B cell (primary cell): ENCODE measurements around the gene PNRC2. TPM values are rescaled to one million over a fixed set of nuclear protein-coding genes. Genes with fewer than 3 reads are reported as not detected.
A peak's percentile ranks its signal among the peaks of the same experiment; 100 is the strongest.

Source experiments
- ATAC-seq: fragments of 200-7000 bp; cut with Tn5 transposase; one replicate; pipeline ENCODE4 v1.10.0; 2021; ENCODE audit warnings: low read depth, mild to moderate bottlenecking, moderate number of reproducible peaks, moderate library complexity
- CTCF ChIA-PET: fragments of 350-600 bp; sonication (Branson Sonifier 250); formaldehyde crosslinking; loops from one replicate; lab custom pipeline; 2021; ENCODE audit warnings: antibody characterized with exemption, inconsistent platforms; lab: Charles Lee
- POLR2A ChIA-PET: fragments of 350-600 bp; sonication (Branson Sonifier 250); formaldehyde crosslinking; loops from one replicate; lab custom pipeline; 2021; ENCODE audit warnings: antibody characterized with exemption; lab: Charles Lee
- DNase-seq: peaks from one replicate; pipeline ENCODE4 v3.0.0; 2013
- H2AFZ ChIP-seq: 2 replicates; pipeline ENCODE4 v1.6.1; 2012; ENCODE audit warnings: mild to moderate bottlenecking, low read depth, low read length; ENCODE audit not compliant: insufficient read depth, poor library complexity, severe bottlenecking
- H3K27ac ChIP-seq, 2 donors: 1 replicate in 1 of 2; 2 replicates in 1 of 2; pipeline ENCODE4 v1.5.1; 2012 to 2013; ENCODE audit warnings: low read length in 2 of 2, mild to moderate bottlenecking in 2 of 2, moderate library complexity in 1 of 2
- H3K27me3 ChIP-seq, 4 experiments: fragments of 200-600 bp in 1 of 4; sonication (generic) in 1 of 4; replicated peaks in 1 of 4; 1 replicate in 2 of 4; 2 replicates in 2 of 4; pipeline versions ENCODE4 v1.6.1 to v1.7.0; 2013 to 2016; ENCODE audit warnings: low read length in 3 of 4, mild to moderate bottlenecking in 2 of 4, mixed read lengths in 1 of 4, moderate library complexity in 1 of 4; ENCODE audit not compliant: insufficient read depth in 4 of 4, control insufficient read depth in 3 of 4; ENCODE audit errors: control extremely low read depth in 1 of 4
- H3K36me3 ChIP-seq, 2 experiments: replicated peaks in 1 of 2; 1 replicate in 1 of 2; 2 replicates in 1 of 2; pipeline versions ENCODE4 v1.6.1 to v1.7.1; 2013; ENCODE audit warnings: low read length in 1 of 2; ENCODE audit not compliant: insufficient read depth in 2 of 2, control insufficient read depth in 1 of 2; ENCODE audit errors: control extremely low read depth in 1 of 2, extremely low read depth in 1 of 2
- H3K4me1 ChIP-seq, 2 donors: fragments of 200-600 bp in 1 of 2; sonication (generic) in 1 of 2; 1 replicate in 1 of 2; 2 replicates in 1 of 2; pipeline versions ENCODE4 v1.5.1 to v1.6.1; 2013 to 2017; ENCODE audit warnings: low read length in 2 of 2; ENCODE audit not compliant: control insufficient read depth in 2 of 2, insufficient read depth in 2 of 2
- H3K4me2 ChIP-seq: replicated peaks from 2 replicates; pipeline ENCODE3; 2012; ENCODE audit warnings: mild to moderate bottlenecking, low read depth, low read length; ENCODE audit not compliant: poor library complexity, severe bottlenecking
- H3K4me3 ChIP-seq, 5 experiments: fragments of 200-600 bp in 1 of 5; sonication (generic) in 1 of 5; 1 replicate in 3 of 5; 2 replicates in 2 of 5; pipeline versions ENCODE4 v1.5.1 to v1.7.0; 2011 to 2016; ENCODE audit warnings: low read length in 4 of 5, mild to moderate bottlenecking in 4 of 5, low read depth in 2 of 5, control low read depth in 1 of 5, moderate library complexity in 1 of 5; ENCODE audit not compliant: insufficient read depth in 1 of 5; ENCODE audit errors: control extremely low read depth in 1 of 5, extremely low read depth in 1 of 5
- H3K79me2 ChIP-seq: fragments of 200-600 bp; sonication (generic); one replicate; pipeline ENCODE4 v1.6.0; 2016; ENCODE audit warnings: low read length; ENCODE audit not compliant: control insufficient read depth, insufficient read depth
- H3K9ac ChIP-seq: fragments of 200-600 bp; sonication (generic); 2 replicates; pipeline ENCODE4 v1.6.1; 2017; ENCODE audit warnings: mild to moderate bottlenecking, low read length, moderate library complexity
- H3K9me3 ChIP-seq, 3 donors: one replicate each; pipeline versions ENCODE4 v1.6.1 to v1.7.1; 2013; ENCODE audit warnings: low read length in 2 of 3; ENCODE audit not compliant: control insufficient read depth in 2 of 3, insufficient read depth in 1 of 3; ENCODE audit errors: control extremely low read depth in 1 of 3
- H4K20me1 ChIP-seq: 2 replicates; pipeline ENCODE4 v1.6.0; 2012; ENCODE audit warnings: mild to moderate bottlenecking, low read length; ENCODE audit not compliant: insufficient read depth, control insufficient read depth, poor library complexity, severe bottlenecking
- H3K27ac Mint-ChIP-seq: one replicate; pipeline ENCODE4 v1.8.0; 2021; ENCODE audit warnings: mixed read lengths
- H3K27me3 Mint-ChIP-seq: one replicate; pipeline ENCODE4 v1.8.0; 2021; ENCODE audit warnings: mixed read lengths
- H3K4me1 Mint-ChIP-seq: one replicate; pipeline ENCODE4 v1.8.0; 2021; ENCODE audit warnings: mixed read lengths
- H3K4me3 Mint-ChIP-seq: one replicate; pipeline ENCODE4 v1.8.0; 2021; ENCODE audit warnings: mixed read lengths
- H3K9me3 Mint-ChIP-seq: one replicate; pipeline ENCODE4 v1.8.0; 2022; ENCODE audit warnings: mixed read lengths; ENCODE audit not compliant: insufficient read depth
- EZH2 ChIP-seq: IDR thresholded peaks from 2 replicates; pipeline ENCODE4 v1.6.1; 2012; ENCODE audit warnings: borderline replicate concordance, low read depth, mild to moderate bottlenecking, moderate library complexity, low read length; ENCODE audit not compliant: insufficient read depth, poor library complexity, severe bottlenecking
- WGBS: methylation state at CpG from one replicate; pipeline ENCODE4 v1.1.5; 2013; ENCODE audit warnings: missing lambda C conversion rate; ENCODE audit not compliant: insufficient coverage; 5-methylcytosine and 5-hydroxymethylcytosine counted together
- intact Hi-C: fragments of 100-400 bp; cut with micrococcal nuclease; formaldehyde crosslinking; loops from one replicate; pipeline ENCODE4 v1.10.0; 2022
- polyA plus RNA-seq: library from polyadenylated mRNA; depleted of rRNA; stranded (reverse); fragments of >200 nt; gene quantifications from 2 replicates; pipeline ENCODE4 v1.2.3, GENCODE V29; 2012
- total RNA-seq, 2 donors: library from RNA; stranded (reverse); fragments of 120-200 nt in 1 of 2; gene quantifications; 1 replicate in 1 of 2; 2 replicates in 1 of 2; pipeline versions ENCODE4 v1.2.3 to v1.2.4, GENCODE V29; 2013 to 2022
- TF ChIP-seq, protein P1 (sequence below): fragments of 200-600 bp; IDR thresholded peaks from one replicate; pipeline ENCODE4 v1.8.0; 2022; ENCODE audit warnings: antibody characterized with exemption, mild to moderate bottlenecking

Gene PNRC2
- total and polyA plus RNA-seq, 2 donors (not counting 1 experiment from before 2014, with no cell fraction given) = 89.8 to 174 TPM

DNA sequence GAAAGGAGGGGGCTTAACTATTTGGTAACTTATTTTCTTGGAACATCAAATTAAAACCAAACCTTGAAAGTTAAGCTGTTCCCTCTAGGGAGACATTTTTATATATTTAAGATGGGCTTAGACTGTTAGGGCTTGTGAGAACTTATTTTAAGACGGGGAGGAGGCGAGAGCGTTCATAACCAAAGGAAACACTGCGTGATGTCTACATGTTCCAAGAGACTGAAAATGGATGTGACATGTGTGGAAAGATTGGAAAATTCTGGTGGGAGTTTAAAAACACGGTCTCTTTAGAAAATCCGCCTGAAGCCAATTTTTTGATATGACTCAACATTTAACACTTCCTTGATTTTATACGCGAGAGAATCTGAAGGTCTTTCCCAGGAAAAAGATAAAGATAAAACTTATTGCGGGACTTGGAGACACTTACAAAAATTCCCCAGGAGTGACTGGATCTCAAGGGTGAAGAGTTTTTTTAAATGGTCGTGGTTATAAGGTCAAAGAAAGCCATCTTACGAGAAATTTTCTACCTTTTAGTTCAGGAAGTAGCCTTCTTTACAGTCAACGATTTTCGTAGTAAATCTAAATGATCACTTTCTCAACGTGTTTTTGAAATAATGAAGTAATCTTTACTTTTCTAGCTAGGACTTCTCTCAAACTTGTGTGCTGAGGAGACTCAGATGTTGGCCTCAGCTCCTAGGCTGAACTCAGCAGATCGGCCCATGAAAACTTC is 828 bp downstream of the PNRC2 start:
- no peak for ATAC-seq

More for the DNA sequence above, 828 bp downstream of the PNRC2 start:
- Histone ChIP-seq H3K4me2 (peak overlapping the region; percentile 90), H3K79me2 (peaks cover 29% of the 10 kb centered on the region), H2AFZ (peak overlapping the region; percentile 75), H3K4me1 (peaks cover 53 to 54% of the 10 kb centered on the region in 2 donors), H3K36me3 (peaks cover 12 to 36% of the 10 kb centered on the region in 2 experiments), H3K9ac (peak overlapping the region; percentile 92), H3K9me3 (no peaks in the 10 kb centered on the region), H3K4me3 (peak overlapping the region; percentile 88 to 99 (median 97)), H3K27me3 (no peaks in the 10 kb centered on the region), H4K20me1 (peaks cover 8% of the 10 kb centered on the region), H3K27ac (peak overlapping the region; percentile 93 to 98)
- WGBS = 0% methylated on average over 1 of the region's 15 CpGs
- H3K9me3 Mint-ChIP-seq = no peaks in the 10 kb centered on the region
- ChIA-PET CTCF (interaction anchor here (0.7 to 3.2 kb wide), 7 partner anchors 19 to 189 kb away, joined by 3 to 19 read pairs (median 10); partner anchors contain the start of gene SRSF10), POLR2A (interaction anchor here (0.6 to 4.6 kb wide), 10 partner anchors 15 to 227 kb away, joined by 3 to 36 read pairs (median 4); partner anchors contain the start of genes CNR2 and SRSF10)
- H3K27ac Mint-ChIP-seq = peak overlapping the region; percentile 100
- no peak for DNase-seq
- intact Hi-C loops = loop anchor here (1.0 kb wide), 1 partner anchor 92 kb away; the partner anchor contains the start of gene FUCA1
- TF ChIP-seq, protein P1, sequence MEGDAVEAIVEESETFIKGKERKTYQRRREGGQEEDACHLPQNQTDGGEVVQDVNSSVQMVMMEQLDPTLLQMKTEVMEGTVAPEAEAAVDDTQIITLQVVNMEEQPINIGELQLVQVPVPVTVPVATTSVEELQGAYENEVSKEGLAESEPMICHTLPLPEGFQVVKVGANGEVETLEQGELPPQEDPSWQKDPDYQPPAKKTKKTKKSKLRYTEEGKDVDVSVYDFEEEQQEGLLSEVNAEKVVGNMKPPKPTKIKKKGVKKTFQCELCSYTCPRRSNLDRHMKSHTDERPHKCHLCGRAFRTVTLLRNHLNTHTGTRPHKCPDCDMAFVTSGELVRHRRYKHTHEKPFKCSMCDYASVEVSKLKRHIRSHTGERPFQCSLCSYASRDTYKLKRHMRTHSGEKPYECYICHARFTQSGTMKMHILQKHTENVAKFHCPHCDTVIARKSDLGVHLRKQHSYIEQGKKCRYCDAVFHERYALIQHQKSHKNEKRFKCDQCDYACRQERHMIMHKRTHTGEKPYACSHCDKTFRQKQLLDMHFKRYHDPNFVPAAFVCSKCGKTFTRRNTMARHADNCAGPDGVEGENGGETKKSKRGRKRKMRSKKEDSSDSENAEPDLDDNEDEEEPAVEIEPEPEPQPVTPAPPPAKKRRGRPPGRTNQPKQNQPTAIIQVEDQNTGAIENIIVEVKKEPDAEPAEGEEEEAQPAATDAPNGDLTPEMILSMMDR = no peak
- no peak for TF ChIP-seq EZH2
- H3K4me1 Mint-ChIP-seq = peaks cover 72% of the 10 kb centered on the region
- peak overlapping the region; percentile 100 for H3K4me3 Mint-ChIP-seq
- H3K27me3 Mint-ChIP-seq = no peaks in the 10 kb centered on the region
